HG03175 (cell line): ENCODE data around the gene ASB9.
"Not testable (repeated sequence)": the region's sequence is repeated elsewhere in the genome, so short reads cannot be mapped to it uniquely, and the experiment has no call there.

ENCODE experiments used
- ATAC-seq: cut with Tn5 transposase; IDR thresholded peaks from one replicate; pipeline ENCODE4 v1.9.1; 2021; ENCODE audit warnings: mild to moderate bottlenecking, moderate library complexity; ENCODE audit not compliant: unreplicated experiment

Gene ASB9

GRCh38 chrX:15269618-15270521 is at the start of gene ASB9:
TSS of gene ASB9 (minus strand) at chrX:15270083. CDS start at chrX:15269874, 209 bp downstream.
- peak; percentile 50 for ATAC-seq

GRCh38 chrX:15319075-15319474 is 49.2 kb upstream of the ASB9 start:
- ATAC-seq, result no peak

- no peak for ATAC-seq
These were observed 45.6 kb upstream of the ASB9 start, which contains the start of gene ASB11 for GRCh38 chrX:15315509-15315908. TSS of gene ASB11 (minus strand) at chrX:15315640. CDS start at chrX:15315605, 35 bp downstream.

GRCh38 chrX:15314472-15314871 is 44.6 kb upstream of the ASB9 start:
- no peak for ATAC-seq

- ATAC-seq, result no peak
These were observed 41.2 kb upstream of the ASB9 start for GRCh38 chrX:15311119-15311518.

GRCh38 chrX:15310117-15310516 is 40.2 kb upstream of the ASB9 start:
- ATAC-seq, result no peak

- not testable (repeated sequence) for ATAC-seq
These were observed 36.0 kb upstream of the ASB9 start for GRCh38 chrX:15305899-15306298.

GRCh38 chrX:15301924-15302323 is 32.0 kb upstream of the ASB9 start:
- ATAC-seq, result no peak

GRCh38 chrX:15299941-15300851 is 30.3 kb upstream of the ASB9 start:
- no peak for ATAC-seq

- no peak for ATAC-seq
These were observed 28.9 kb upstream of the ASB9 start for GRCh38 chrX:15298780-15299179.

- no peak for ATAC-seq
These were observed 28.3 kb upstream of the ASB9 start for GRCh38 chrX:15298201-15298600.

- no peak for ATAC-seq
These were observed 23.6 kb upstream of the ASB9 start for GRCh38 chrX:15293451-15293850.

GRCh38 chrX:15292861-15293260 is 23.0 kb upstream of the ASB9 start:
- ATAC-seq, result no peak

GRCh38 chrX:15277604-15278003 is 7.7 kb upstream of the ASB9 start:
- ATAC-seq, result no peak

- no peak for ATAC-seq
These were observed 5.1 kb upstream of the ASB9 start for GRCh38 chrX:15274946-15275345.

- not testable (repeated sequence) for ATAC-seq
These were observed 3.4 kb upstream of the ASB9 start for GRCh38 chrX:15273275-15273674.

- ATAC-seq, result no peak
These were observed 1.9 kb upstream of the ASB9 start for GRCh38 chrX:15271757-15272156.

GRCh38 chrX:15269120-15269519 is 763 bp downstream of the ASB9 start:
- no peak for ATAC-seq

GRCh38 chrX:15254852-15255251 is 15.0 kb downstream of the ASB9 start:
- no peak for ATAC-seq

- ATAC-seq, result no peak
These were observed 24.0 kb downstream of the ASB9 start for GRCh38 chrX:15245896-15246295.

- no peak for ATAC-seq
These were observed 25.5 kb downstream of the ASB9 start for GRCh38 chrX:15244421-15244820.
